HG02973 (cell line): ENCODE data around the gene AFAP1L2.
A peak's percentile ranks its signal among the peaks of the same experiment; 100 is the strongest.

Experiments used
- ATAC-seq: cut with Tn5 transposase; IDR thresholded peaks from one replicate; pipeline ENCODE4 v1.9.1; 2021; ENCODE audit warnings: moderate library complexity; ENCODE audit not compliant: unreplicated experiment

The AFAP1L2 gene

GRCh38 chr10:114316744-114317143, 87.6 kb downstream of the AFAP1L2 start:
- ATAC-seq, result no peak

DNA sequence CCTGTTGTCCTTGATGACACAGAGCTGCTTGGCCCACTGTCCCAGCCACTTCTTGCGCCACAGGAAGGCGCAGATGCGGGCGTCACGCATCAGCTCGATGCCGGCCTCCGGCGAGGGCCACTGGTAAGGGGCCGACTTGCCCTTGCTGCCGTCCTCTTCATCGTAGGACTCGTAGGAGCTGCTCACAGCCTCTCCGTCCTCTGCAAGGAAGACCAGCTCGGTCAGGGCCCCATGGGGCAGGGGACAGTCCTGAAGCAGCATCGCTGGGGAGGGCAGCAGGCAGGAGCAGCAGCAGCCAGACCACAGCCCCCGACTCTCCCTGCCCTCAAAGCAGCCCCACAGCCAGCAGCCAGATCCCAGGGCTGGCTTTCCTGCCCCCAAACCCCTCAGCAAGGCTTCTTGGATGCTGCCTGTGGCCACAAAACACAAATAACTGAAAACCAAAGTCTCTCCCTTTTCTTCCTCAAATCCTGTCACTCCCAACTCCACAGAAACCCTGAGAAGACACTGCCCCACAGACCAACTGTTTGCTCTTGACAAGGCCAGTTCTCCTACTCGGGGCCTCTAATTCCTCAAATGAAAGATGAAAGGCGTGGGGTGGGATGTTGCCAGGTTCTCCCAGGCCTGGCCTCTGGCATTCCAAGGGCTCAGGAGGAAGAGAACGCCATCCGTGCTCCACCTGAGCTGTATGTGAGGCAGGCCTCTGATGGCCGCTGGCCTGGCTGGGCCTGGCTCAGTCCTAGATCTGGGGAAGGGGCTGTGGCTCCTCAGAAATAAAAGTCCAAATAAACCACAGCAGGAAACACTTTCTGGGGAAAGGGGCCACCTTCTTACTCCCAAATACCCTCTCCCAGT, 88.5 kb downstream of the AFAP1L2 start:
- no peak for ATAC-seq

DNA sequence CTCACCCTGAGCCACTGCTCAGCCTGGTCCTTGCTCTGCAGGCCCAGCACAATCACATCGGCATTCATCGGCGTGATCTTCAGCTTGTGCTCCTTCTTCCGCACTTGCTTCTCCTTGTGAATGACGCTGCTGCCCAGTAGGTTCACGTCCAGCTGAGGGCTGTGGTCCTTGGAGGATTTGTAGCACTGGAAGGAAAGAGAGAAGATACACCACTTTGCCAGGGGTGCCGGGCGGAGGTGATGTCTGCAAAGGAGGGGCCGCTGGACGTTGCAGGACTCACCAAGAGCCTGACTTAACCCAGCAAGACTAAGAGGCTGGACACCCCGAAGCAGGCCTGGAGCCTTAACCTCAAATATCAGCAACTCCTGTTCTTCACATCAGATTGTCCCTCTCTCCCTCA, 90.4 kb downstream of the AFAP1L2 start:
- ATAC-seq, result no peak

DNA sequence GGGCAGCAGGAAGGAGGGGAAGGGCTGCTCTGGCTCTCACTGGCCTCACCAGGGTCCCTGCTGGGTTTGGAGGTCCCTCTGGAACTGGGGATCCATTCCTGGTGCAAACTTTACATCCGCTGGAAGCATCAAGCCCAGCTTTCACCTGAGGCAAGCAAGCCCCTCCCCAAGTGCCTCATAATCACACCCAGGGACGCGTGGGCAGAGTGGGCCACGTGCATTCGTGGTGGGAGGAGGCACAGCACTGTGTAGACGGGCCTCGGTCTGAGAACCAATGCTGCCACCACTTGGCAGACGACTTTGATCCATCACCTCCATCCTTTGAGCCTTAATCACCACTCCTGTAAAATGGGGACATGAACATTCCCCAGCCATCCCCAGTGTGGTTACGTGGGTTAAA, 91.2 kb downstream of the AFAP1L2 start:
- no peak for ATAC-seq

DNA sequence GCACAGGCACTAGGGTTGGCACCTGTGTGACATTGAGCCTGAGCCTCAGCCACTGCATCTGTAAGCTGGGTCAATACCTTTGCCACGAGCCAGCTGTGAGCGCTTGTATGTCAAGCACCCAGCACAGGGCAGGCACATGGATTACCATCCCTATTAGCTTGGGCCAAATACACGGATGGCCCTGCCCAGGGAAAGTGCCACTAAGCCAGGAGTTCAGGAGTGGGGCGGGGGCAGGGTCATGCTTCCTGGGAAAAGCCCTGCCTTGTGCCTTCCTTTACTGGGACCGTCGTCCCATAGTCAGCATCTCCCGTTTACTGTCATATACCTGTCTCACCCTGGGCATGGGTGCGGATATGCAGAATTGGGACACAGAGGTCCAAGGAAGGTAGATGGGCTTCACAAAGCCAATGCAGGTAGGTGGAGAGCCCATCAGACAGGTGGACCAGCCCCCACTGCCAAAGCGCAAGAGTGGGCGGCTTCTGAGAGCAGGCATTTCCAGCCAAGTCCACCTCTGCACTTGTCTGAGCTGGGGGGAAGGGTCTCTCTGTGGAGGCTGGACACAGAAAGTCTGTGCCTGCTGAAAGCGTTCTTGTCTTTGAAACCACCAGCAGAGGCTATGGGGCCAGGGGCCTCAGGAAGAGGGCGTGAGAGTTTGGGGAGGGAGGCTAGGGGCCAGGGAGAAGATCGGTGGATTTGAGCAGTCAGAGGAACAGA, 92.6 kb downstream of the AFAP1L2 start:
- ATAC-seq, result no peak

DNA sequence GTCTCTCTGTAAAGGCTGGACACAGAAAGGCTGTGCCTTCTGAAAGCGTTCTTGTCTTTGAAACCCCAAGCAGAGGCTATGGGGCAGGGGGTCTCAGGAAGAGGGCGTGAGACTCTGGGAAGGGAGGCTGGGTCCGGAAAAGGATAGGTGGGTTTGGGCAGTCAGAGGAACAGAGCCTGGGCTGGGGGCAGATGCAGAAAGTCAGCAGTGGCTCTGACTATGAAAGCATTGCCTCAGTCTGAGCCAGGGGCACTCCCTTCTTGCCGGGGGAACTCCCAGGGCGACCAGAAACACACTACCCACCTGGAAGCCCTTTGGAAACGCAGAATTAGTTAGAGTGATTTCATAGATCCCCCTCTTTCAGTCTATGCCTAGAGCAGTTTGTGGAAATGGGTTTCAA, 93.3 kb downstream of the AFAP1L2 start:
- no peak for ATAC-seq

GRCh38 chr10:114310346-114310745, 94.0 kb downstream of the AFAP1L2 start:
- no peak for ATAC-seq

DNA sequence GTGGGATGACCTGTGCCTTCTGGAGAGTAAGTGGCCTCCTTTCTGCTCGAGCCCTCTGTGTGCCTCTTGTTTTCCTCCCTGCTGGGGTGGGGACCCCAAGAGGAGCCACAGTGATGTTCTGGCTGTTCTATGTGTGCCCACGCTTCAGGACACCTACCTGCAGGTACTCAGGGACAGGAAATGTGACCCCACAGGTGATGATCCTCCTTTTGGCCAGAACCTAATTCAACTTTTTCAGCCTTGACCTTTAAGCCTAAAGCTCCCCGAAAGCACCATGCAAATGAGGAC, 95.0 kb downstream of the AFAP1L2 start:
- ATAC-seq, result no peak

- ATAC-seq, result no peak
Observed at GRCh38 chr10:114308531-114309363, 95.6 kb downstream of the AFAP1L2 start.

DNA sequence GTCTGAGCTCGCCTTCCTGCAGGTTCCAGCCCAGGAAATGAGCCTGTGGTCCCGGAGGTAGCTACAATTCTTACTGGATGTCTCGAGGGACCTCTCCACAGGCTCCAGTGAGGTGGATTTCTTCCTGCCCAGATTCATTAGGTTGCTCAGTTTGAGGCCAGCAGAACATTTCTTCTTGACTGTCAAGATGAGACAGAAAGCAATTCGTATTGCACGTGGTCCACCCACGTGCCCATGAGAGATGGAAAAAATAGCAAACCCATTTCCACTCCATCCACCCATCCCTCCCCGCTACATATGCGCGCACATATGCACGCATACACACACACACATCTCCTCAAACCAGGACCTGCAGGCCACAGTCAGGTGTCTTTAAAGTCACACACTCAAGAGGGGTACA, 96.6 kb downstream of the AFAP1L2 start:
- no peak for ATAC-seq

DNA sequence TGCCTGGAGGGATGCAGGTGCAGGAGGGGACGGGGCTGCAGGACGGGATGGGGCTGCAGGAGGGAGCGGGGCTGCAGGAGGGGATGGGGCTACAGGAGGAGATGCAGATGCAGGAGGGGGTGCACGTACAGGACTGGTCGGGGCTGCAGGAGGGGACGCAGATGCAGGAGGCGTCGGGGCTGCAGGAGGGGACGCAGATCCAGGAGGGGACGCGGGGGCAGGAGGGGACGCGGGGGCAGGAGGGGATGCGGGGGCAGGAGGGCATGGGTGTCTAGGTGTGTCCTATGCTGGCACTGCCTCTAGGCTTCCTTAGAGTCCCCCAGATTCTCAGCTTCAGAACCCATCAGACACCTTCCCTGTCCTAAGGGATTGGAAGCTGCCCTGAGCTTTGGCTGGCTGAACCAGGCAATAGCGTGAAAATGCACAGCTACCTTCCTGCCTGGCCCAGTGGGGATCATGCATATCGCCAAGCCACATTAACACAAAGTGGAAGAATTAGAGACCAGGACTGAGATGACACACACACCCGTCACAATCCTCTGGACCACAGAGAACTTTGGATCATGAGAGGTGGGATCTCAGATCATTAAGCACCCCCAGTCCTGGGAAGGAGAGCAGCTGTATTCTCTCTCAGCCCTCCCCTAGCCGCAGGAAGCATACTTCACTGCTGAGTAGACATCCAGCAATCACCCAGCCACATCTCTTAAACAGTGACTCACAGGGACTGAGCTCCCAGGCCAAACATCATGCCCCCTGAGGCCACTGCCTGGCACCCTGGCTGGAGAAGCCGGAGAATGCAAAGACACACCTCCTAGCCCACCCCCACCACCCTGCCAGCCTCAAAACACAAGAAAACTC, 98.0 kb downstream of the AFAP1L2 start:
- ATAC-seq, result no peak

- no peak for ATAC-seq
Observed at GRCh38 chr10:114305521-114305925, 98.8 kb downstream of the AFAP1L2 start.

DNA sequence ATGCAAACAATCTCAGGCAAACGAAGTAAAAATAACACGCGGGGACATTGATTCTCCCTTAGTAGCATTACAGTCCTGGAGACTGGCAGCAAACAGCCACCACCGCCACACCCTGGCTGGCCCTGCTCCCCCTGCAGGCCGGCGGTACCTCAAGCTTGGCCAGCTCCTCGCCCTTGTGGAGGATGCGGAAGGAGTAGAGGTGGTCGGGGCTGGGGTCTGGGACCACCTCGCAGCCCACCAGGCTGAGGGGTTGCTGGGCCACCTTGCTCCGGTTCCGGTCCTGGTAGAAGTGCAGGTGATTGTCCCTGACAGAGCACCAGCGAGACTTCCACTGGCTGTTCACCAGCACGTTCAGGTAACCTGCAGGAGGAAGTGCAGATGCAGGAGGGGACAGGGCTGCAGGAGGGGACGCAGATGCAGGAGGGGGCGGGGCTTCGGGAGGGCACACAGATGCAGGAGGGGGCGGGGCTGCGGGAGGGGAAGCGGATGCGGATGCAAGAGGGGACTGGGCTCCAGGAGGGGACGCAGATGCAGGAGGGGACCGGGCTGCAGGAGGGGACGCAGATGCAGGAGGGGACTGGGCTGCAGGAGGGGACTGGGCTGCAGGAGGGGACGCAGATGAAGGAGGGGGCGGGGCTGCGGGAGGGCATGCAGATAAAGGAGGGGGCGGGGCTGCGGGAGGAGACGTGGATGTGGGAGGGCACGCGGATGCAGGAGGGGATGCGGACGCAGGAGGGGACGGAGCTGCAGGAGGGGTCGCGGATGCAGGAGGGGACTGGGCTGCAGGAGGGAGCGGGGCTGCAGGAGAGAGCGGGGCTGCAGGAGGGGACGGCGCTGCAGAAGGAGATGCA, 99.5 kb downstream of the AFAP1L2 start:
- peak; percentile 53 for ATAC-seq

DNA sequence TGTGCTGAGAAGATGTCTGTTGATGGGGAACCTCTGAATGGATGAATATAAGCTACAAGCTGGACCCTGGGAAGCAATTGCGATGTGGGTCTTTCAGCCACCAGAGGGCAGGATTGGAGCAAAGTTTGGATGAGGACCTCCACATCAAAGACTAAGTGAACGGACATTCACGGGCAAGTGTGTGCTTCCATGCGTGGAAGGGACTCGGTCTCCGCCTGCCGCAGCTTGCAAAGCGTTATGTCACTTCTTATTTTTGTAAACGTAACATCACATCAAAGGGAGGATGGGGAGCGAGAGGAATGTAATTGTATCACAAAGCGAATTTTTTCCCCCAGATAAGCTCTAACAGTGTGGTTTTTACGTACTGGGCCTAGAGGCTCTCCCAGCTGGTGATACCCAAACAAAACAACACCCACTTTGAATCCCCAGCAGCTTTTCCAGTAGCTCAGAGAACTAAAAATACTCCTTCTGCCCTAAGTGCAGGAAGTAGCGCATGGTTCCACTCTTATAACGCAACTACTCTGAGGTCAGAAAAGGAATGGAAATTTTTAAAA, 100.2 kb downstream of the AFAP1L2 start:
- ATAC-seq, result peak; percentile 80

GRCh38 chr10:114303556-114303955, 100.7 kb downstream of the AFAP1L2 start:
- ATAC-seq, result no peak

GRCh38 chr10:114301951-114302710, 102.2 kb downstream of the AFAP1L2 start:
- no peak for ATAC-seq

DNA sequence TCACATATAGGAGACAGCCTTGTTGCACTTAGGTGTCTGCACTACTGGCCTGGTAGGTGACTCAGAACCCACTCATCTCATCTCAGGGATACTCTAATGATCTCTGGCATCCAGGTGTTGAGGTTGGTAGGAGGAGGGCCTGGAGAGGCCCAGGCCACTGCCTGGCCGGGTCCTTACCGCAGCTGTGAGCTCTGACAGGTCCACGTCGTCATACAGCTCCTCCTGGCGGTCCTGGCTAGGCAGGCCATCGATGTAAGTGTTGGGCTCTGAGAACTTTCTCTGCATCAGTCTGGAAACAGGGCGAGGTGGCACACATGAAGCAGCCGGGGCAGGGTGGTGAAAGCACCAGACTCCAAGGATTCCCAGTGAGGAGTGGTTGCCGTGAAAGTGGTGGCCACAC, 103.1 kb downstream of the AFAP1L2 start:
- ATAC-seq, result no peak

- no peak for ATAC-seq
Observed at GRCh38 chr10:114300036-114300645, 104.2 kb downstream of the AFAP1L2 start.
